Esophagus squamous epithelium (tissue), 5 donors: ENCODE results near the gene LCE2D. TPM values are rescaled to one million over a fixed set of nuclear protein-coding genes. Genes with fewer than 3 reads are reported as not detected.
"Not testable (repeated sequence)": the region's sequence is repeated elsewhere in the genome, so short reads cannot be mapped to it uniquely, and the experiment has no call there.

Experiments used
- DNase-seq: peaks from one replicate; lab custom pipeline; 2025; lab: John Stamatoyannopoulos, UW
- H3K27ac ChIP-seq, 4 donors: fragments of 200-600 bp; sonication (generic); one replicate each; pipeline ENCODE4 v1.5.1; 2016 to 2019; ENCODE audit warnings: mild to moderate bottlenecking in 1 of 4
- H3K27me3 ChIP-seq, 4 donors: fragments of 200-600 bp; sonication (generic); 1 replicate in 3 of 4; 2 replicates in 1 of 4; pipeline versions ENCODE4 v1.5.1 to v1.6.0; 2017 to 2021; ENCODE audit warnings: antibody characterized with exemption in 1 of 4
- H3K36me3 ChIP-seq, 3 donors: fragments of 200-600 bp; sonication (generic); one replicate each; pipeline ENCODE4 v1.5.1; 2016 to 2019
- H3K4me1 ChIP-seq, 3 donors: fragments of 200-600 bp; sonication (generic); one replicate each; pipeline ENCODE4 v1.5.1; 2017 to 2019
- H3K4me3 ChIP-seq, 4 donors: fragments of 200-600 bp; sonication (generic); 1 replicate in 3 of 4; 2 replicates in 1 of 4; pipeline ENCODE4 v1.5.1; 2016 to 2019; ENCODE audit warnings: mild to moderate bottlenecking in 2 of 4, moderate library complexity in 1 of 4
- H3K9me3 ChIP-seq, 3 donors: fragments of 200-600 bp; sonication (generic); one replicate each; pipeline ENCODE4 v1.5.1; 2016 to 2019
- POLR2A ChIP-seq, 4 donors: fragments of 450-650 bp; IDR thresholded peaks; one replicate each; pipeline ENCODE4 v1.6.1; 2017; ENCODE audit warnings: antibody characterized with exemption in 4 of 4, mild to moderate bottlenecking in 4 of 4, moderate library complexity in 3 of 4
- WGBS, 2 donors: methylation state at CpG; one replicate each; pipeline ENCODE4 v1.1.5; 2018; 5-methylcytosine and 5-hydroxymethylcytosine counted together
- intact Hi-C: fragments of 100-400 bp; cut with DNase I; formaldehyde crosslinking; loops from one replicate; pipeline ENCODE4 v1.15.0; 2022
- total RNA-seq, 4 donors: library from RNA; depleted of rRNA; stranded (reverse); fragments of >200 nt; gene quantifications; one replicate each; pipeline ENCODE4 v1.1.0, GENCODE V29; 2016
- TF ChIP-seq, protein P1 (sequence below), 6 experiments: fragments of 450-650 bp in 4 of 6; fragments of 200-600 bp in 2 of 6; sonication (generic) in 2 of 6; IDR thresholded peaks; one replicate each; pipeline ENCODE4 v1.5.1; 2016 to 2019; ENCODE audit warnings: antibody characterized with exemption in 6 of 6, mild to moderate bottlenecking in 4 of 6, moderate library complexity in 4 of 6
- donor health status: DM: yes; HTN: yes; CAD: no.

The LCE2D gene
- total RNA-seq, 4 donors from 2014 or later, result not detected

DNA sequence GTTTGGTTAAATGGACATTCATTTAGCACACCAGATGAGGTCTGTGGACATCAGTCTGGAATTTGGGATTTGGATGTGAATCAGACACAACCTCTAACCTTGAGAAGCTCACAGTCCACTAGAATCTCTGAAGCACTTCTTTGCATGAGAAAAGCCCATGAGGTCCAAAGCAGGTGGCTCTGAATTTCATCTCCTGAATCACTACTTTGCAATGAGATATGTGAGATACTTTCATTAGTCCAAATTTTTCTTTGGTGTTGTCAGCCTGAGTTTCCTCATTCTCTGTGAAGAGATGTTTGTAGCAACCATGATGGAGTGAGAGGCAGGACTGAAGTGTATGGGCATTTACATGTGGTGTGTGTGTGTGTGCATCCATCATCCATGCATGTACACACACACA, 16.5 kb upstream of the LCE2D start:
- no peaks in the 10 kb centered on the region for H3K36me3 ChIP-seq
- H3K9me3 ChIP-seq, result no peaks in the 10 kb centered on the region
- peaks cover 0 to 8% (median 0%) of the 10 kb centered on the region in 4 donors for H3K27me3 ChIP-seq
- no peak overlapping the region for H3K27ac ChIP-seq
- no peak overlapping the region for H3K4me3 ChIP-seq
- TF ChIP-seq, protein P1, sequence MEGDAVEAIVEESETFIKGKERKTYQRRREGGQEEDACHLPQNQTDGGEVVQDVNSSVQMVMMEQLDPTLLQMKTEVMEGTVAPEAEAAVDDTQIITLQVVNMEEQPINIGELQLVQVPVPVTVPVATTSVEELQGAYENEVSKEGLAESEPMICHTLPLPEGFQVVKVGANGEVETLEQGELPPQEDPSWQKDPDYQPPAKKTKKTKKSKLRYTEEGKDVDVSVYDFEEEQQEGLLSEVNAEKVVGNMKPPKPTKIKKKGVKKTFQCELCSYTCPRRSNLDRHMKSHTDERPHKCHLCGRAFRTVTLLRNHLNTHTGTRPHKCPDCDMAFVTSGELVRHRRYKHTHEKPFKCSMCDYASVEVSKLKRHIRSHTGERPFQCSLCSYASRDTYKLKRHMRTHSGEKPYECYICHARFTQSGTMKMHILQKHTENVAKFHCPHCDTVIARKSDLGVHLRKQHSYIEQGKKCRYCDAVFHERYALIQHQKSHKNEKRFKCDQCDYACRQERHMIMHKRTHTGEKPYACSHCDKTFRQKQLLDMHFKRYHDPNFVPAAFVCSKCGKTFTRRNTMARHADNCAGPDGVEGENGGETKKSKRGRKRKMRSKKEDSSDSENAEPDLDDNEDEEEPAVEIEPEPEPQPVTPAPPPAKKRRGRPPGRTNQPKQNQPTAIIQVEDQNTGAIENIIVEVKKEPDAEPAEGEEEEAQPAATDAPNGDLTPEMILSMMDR (IDR thresholded peaks at IDR 0.05), result no peak
- no peak for TF ChIP-seq POLR2A (IDR thresholded peaks at IDR 0.05)
- DNase-seq, result no peak
- no peaks in the 10 kb centered on the region for H3K4me1 ChIP-seq
- intact Hi-C loops, result no loop called here

DNA sequence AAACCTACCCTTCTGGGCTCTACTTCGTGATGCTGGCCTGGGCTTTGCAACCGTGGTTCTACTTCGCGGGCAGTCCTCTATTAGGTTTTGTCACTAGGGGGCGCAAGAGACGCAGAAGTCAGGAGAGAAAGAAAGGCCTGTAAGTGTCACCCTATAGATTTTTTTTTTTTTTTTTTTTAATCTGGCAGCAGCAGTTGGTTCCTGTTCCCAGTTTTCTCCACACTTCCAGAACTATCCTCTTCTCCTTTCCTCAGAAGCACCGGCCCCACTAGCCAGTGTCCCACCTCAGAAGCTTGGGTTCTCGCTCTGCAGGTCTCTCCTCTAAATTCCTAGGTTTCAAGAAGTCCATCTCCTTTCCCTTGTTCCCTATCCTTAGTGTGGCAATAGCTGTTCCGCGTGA, 9.1 kb upstream of the LCE2D start:
- DNase-seq, result no peak

DNA sequence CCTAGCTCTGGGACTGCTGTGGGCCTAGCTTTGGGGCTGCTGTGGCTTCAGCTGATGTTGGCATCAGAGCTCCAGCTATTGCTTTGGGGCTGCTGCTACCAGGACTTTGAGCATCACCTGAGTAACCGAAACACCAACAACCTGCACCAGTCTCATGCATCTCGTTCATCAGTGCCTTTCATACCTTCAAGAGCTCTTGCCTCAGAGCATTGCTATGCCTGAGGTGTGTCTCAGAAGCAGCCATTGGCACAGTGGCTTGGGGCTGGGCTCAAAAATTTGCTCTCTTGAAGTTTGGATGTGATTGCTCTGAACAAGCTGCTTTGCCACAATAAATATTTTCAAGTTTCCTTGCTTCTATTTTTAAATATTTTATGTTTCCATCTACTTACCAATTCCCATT, 6.7 kb upstream of the LCE2D start:
- TF ChIP-seq, protein P1 (IDR thresholded peaks at IDR 0.05), result no peak
- TF ChIP-seq POLR2A (IDR thresholded peaks at IDR 0.05), result no peak
- Histone ChIP-seq H3K4me3 (no peak overlapping the region), H3K9me3 (no peaks in the 10 kb centered on the region), H3K27ac (no peak overlapping the region), H3K27me3 (no peaks in the 10 kb centered on the region), H3K36me3 (no peaks in the 10 kb centered on the region), H3K4me1 (no peaks in the 10 kb centered on the region)
- intact Hi-C loops, result loop anchor here (10.0 kb wide), 2 partner anchors 208 to 568 kb away; no protein-coding TSS in a partner anchor
- no peak for DNase-seq
- WGBS, 2 donors, result 65 to 75% methylated on average over 1 to 2 of the region's 2 CpGs

More for the DNA sequence above, 9.1 kb upstream of the LCE2D start:
- Histone ChIP-seq H3K27me3 (no peaks in the 10 kb centered on the region), H3K9me3 (no peaks in the 10 kb centered on the region), H3K4me3 (no peak overlapping the region), H3K4me1 (no peaks in the 10 kb centered on the region), H3K27ac (no peak overlapping the region), H3K36me3 (no peaks in the 10 kb centered on the region)
- 29 to 31% methylated on average over 10 of the region's 10 CpGs for WGBS, 2 donors
- intact Hi-C loops, result loop anchor here (10.0 kb wide), 2 partner anchors 211 to 571 kb away; no protein-coding TSS in a partner anchor
- TF ChIP-seq, protein P1 (IDR thresholded peaks at IDR 0.05), result peak; percentile 34 to 73 (median 62)
- TF ChIP-seq POLR2A (IDR thresholded peaks at IDR 0.05), result no peak

DNA sequence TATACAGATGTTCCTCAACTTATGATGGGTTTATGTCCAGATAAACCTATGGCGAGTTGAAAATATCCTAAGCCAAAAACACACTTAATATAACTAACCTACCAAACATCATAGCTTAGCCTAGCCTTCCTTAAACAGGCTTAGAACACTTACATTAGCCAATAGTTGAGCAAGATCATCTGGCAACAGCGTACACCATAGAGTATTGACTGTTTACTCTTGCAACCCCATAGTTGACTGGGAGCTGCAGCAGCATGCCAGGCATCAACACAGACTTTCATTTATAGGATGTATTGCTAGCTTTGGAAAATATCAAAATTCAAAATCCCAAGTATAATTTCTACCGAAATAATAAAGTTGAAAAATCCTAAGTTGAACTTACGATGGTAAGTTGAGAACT, 5.5 kb upstream of the LCE2D start:
- intact Hi-C loops, result loop anchor here (10.0 kb wide), 2 partner anchors 207 to 567 kb away; no protein-coding TSS in a partner anchor
- H3K36me3 ChIP-seq, result no peaks in the 10 kb centered on the region
- TF ChIP-seq, protein P1 (IDR thresholded peaks at IDR 0.05), result no peak
- no peak for TF ChIP-seq POLR2A (IDR thresholded peaks at IDR 0.05)
- H3K9me3 ChIP-seq, result no peaks in the 10 kb centered on the region
- no peak overlapping the region for H3K4me3 ChIP-seq
- H3K27me3 ChIP-seq, result no peaks in the 10 kb centered on the region
- H3K4me1 ChIP-seq, result no peaks in the 10 kb centered on the region
- DNase-seq, result no peak
- whole genome bisulfite sequencing, 2 donors, result 86 to 89% methylated on average over 4 of the region's 4 CpGs
- H3K27ac ChIP-seq, result no peak overlapping the region

DNA sequence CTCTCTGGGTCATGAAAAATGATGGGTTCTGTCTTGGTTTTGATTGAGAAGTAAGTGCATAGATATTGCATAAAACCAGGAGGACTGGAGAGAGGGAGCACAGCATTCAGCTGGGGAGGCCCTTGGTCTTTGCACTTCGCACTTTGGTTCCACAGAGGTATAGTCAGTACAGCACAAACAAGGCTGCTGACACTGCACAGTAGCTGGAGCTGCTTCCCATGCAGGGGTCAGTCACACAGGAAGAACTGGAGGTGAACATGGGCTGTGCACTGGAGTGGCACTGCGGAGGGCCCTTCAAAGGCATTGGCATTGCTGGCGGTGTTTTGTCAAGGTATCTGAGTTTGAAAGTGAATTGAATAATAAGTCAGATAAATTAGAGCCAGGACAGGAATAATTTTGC, 4.5 kb upstream of the LCE2D start:
- H3K9me3 ChIP-seq, result no peaks in the 10 kb centered on the region
- intact Hi-C loops, result loop anchor here (10.0 kb wide), 2 partner anchors 206 to 566 kb away; no protein-coding TSS in a partner anchor
- no peaks in the 10 kb centered on the region for H3K36me3 ChIP-seq

DNA sequence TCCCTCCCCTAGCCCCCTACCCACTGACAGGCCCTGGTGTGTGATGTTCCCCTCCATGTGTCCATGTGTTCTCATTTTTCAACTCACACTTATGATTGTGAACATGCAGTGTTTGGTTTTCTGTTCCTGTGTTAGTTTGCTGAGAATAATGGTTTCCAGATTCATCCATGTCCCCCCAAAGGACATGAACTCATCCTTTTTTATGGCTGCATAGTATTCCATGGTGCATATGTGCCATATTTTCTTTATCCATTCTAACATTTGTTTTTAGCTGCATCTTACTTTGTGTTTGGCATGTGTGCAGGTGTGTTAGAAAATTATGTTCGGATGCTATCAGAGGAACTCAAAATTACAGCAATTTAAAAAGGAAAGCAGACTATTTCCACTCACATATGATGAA, 3.0 kb downstream of the LCE2D start:
- intact Hi-C loops, result not testable (repeated sequence)
- WGBS, 2 donors, result 89 to 94% methylated on average over 1 of the region's 1 CpG

More for the DNA sequence above, 4.5 kb upstream of the LCE2D start:
- no peaks in the 10 kb centered on the region for H3K4me1 ChIP-seq
- H3K4me3 ChIP-seq, result no peak overlapping the region
- no peak overlapping the region for H3K27ac ChIP-seq
- H3K27me3 ChIP-seq, result peaks cover 0 to 8% (median 0%) of the 10 kb centered on the region in 4 donors
- WGBS, 2 donors, result 97 to 100% methylated on average over 3 of the region's 3 CpGs
- no peak for DNase-seq
- TF ChIP-seq, protein P1 (IDR thresholded peaks at IDR 0.05), result no peak
- no peak for TF ChIP-seq POLR2A (IDR thresholded peaks at IDR 0.05)

More for the DNA sequence above, 3.0 kb downstream of the LCE2D start:
- H3K27ac ChIP-seq, H3K36me3 ChIP-seq, DNase-seq, H3K4me1 ChIP-seq, H3K4me3 ChIP-seq, H3K9me3 ChIP-seq: not testable (repeated sequence)
- H3K27me3 ChIP-seq, result peaks cover 0 to 21% (median 0%) of the 10 kb centered on the region in 4 donors
